GM19035 (cell line): ENCODE measurements around the gene HOXB9.

ENCODE experiments used
- ATAC-seq: cut with Tn5 transposase; IDR thresholded peaks from one replicate; pipeline ENCODE4 v1.9.1; 2021; ENCODE audit not compliant: unreplicated experiment

The HOXB9 gene

DNA sequence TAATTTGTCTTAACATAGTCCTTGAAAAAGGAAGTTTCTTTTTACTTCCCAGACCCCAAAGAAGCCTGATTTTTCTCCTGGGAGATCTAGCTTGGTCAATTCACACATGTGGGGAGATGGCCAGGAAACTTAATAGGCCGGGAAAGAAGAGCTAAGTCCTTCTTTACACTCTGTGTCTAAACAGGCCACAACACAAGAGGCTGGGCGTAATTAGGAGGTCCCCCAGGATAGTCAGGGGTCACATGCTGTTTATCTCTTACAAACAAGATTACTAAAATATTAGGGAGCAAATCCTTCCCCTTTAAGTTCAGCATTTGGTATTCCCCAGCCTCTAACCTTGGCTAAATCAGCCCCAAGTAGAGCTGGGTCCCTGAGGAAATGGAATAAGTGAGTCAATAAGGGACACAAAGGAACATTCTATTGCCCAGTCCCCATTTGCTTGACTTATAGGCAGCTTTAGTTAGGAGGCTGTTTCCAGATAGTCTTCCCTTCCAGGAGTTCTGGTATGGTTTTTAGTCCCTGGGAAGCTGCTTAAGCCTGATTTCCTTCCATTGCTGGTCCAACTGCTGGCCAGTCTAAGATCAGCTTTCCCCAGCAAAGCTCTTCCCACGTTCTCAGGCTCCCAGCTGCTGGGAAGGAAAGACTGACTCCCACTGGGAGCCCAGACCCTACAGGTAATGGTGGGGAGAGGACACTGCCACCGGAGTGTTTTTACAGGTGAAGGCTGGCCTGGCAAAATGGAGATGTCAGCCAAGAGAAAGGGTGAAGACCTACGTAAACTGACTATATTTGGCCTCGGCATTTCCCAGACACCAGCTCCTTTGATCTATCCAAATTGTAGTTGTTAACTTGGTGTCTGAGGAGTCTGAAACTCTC lies 14.1 kb upstream of the HOXB9 start:
- no peak for ATAC-seq

DNA sequence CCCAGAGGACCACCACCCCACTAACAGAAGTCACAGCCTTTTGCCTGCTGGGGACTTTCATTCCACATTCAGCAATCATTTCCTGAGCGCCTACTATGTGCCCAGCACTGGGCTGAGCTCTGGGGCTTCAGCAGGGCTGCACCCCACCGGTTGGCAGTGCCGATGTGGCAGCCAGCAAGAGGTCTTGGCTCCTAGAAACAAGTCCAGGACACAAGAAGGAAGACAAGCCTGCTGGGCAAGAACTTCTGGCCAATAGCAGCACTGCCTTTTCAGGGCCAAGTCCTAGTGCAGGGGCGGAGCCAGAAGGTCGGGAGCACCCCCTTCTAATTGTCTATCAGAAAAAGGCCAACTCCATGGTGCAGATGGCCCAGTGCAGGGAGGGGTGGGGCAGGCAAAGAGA lies 13.0 kb upstream of the HOXB9 start:
- ATAC-seq = no peak

DNA sequence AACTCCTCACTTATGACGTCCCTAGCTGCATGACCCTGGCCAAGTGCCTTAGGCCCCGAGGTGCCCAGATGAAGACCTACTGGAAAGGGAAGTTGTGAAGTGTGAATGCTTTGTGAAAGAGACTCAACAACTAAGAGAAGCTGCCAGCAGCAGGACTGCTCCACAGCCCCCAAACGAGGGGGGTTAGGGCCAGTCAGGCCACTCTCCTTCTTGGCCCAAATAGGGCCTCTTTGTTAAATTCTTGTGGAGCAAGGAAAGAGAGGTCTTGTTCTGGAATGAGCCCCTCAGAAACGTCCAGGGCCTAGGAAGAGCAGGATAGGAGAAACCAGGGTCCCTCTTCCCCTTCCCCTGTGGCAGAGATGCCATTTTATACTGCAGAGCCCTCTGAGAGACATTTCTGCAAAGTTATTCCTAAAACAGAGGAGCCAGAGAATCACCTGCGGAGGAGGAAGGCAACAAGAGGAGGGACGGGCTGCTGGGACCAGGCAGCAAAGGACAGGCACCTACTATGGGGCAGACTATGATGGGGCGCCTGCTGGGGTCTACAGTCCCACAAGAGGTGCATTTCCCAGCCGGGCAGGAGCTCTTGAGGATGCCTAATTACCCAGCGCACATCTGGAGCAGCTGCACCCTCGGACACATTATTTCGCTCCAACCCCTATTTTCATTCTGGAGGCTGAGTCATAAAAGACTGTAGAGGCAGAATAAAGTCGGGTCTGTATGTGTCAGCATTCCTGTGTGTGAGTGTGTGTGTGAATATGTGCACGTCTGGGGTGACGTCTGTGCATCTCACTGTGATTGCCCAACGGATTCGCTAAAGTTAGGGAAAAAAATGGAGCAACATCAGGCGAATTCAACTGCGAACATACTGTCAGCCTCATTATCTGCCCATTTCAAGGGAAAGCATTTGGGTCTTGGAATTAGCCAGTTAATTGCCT lies 11.4 kb upstream of the HOXB9 start:
- ATAC-seq = no peak

DNA sequence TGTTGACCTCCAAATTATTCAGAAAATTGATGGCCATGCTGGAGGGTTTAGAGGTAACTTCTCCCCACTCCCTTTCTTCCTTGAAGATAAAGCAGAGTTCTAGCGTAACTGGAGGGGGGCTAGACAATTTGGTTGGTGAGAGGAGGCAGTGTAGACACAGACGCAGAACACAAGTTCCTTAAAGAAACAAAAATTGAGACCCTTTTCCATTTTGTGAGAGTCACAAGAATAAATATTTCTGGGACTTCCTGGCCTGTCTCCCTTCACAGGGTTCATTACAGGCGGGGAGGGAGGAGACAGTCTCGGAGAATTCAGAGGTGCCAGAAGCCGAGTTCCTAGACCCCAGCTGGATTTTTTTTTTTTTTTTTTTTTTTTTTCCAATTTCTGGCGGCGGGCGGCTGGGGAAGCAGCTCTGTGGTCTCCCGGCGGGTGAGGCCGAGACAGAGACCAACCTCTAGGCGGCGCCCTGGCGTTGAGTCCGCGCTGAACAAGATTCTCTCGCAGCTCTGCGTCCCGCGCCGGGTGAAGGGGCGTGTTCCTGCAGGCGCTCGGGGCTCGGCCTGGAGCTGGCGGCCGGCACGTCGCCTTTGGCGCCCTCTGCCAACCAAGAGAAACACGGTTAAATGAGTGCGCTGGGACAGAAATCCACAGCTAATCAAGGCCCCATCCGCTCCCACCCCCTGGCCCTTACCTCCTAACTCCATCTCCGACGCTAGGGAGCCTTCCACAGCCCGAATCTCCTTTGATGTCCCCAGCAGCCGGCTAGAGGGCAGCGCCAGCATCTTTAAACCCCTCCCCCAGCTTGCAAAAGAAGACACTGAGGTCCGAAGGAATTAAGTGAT lies 10.2 kb upstream of the HOXB9 start:
- peak; percentile 70 for ATAC-seq

DNA sequence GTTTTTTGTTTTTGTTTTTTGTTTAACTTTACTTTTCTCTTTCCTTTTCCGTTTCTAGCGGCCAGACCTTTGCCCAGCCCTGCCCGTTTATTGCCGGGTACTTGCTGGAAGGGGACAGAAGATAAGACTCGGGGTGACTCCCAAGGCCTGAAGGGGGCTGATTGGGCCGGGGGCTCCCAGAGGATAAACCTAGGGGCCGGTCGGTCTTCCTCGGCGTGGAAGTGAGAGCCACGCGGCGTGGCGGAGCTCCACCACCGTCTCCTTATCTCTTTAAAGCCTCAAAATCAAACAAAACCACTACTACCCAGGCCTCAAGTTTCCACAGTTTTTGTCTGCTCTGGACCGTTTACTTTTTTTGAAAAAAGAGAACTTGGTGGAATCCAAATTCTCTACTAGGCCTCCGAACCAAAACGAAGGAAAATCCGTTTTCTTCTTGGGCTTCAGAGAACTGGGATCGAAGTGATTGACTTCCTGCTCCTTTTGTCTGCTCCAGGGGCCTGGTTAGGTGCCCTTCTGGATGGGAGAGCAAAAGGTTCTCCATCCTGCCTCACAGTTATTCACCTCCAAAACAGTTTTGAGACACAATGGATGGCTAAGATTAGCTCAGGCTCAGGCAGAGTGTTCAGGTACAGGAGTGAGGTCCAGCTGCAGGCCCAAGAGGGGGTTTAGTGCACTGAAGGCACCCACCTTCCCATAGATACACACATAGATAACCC lies 8.5 kb upstream of the HOXB9 start:
- ATAC-seq = no peak

DNA sequence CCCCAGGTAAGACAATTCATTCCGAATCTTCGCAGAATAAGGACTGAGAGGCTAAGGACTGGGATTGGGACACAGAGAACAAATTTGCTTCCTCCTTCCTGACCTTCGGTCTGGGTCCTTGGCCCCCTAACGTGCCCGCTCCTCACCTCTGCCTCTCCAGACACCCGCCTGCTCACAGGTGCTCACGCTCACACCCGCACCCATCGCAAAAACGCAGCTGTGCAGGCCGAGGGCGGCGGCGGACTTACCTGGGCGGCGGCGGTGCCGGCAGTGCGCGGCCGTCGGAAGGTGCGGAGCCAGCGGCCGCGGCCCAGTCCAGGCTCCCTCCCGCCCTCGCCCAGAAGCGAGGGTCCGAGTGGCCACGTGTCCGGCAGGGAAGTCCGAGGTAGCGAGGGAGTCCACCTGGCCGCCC lies 7.1 kb upstream of the HOXB9 start:
- ATAC-seq = no peak

DNA sequence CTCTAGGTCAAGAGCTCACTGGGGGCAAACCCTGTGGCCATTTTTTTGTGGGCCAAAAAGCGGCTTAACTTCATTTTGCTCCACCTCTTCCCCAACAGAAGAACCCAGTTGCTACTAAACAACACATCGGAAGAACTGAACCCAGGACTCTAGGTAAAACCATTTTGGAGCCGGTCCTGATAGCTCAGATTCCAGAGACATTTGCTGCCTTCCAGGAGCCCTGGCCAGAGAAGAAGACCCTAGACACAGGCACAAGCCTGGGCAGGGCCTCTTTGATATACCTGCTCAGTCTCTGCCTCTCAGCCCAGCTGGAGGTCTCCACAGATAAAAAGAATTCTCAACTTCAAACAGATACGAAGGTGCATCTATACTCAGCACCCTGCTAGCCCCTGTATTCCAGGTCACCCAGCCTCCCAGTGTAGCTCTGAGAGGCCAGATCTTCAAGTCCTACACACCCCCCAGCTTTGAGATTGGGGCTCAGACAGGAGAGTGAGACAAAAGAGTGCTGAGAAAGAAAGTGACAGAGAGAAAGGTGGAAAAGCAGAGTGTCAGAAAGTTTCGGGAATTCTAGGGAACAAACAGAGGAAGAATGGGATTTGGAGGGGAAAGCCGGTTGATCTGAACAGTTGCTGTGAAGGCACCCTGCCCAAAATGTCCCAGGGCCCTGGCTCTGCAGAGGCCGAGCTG lies 6.6 kb upstream of the HOXB9 start:
- no peak for ATAC-seq

DNA sequence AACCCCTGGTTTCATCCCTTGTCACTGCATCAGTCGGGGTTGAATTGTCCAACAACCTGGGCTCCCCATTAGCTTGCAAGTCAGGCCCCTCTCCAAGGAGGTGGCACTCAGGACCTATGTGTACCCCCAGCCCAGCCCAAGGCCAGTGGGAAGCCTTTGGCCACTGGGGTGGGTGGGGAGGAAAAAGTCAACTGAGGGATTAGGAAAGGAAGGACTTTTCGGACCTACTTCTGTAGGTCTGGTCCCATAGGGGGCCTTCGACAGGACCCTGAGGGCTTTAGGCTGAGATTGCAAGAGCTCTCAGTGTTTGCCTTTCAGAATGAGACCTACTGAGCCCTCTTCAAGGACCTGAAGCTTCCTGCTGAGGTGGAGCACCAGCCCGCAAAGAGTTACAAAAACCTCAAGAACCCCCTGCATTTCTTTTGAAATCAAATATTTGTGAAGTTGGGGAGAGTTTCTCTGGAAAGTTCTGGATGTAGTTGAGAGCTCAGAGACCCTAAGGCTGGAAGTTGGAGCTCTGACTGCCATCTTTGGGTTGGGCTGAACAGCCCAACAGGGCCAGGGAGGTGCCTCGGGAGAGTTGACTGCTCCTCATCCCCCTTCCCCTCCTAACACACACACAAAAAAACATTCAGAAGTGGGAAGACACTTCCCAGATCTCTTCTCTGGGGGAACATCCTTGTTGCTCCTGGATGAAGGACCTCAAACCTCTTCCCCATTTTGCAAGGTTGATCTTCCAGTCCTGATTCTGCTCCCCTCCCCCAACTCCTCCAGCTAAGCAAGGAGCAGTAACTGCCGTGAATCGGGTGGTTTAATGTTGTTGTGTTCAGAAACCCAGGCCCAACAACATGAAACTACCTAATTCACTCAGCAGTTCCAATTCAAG lies 5.8 kb upstream of the HOXB9 start:
- no peak for ATAC-seq

DNA sequence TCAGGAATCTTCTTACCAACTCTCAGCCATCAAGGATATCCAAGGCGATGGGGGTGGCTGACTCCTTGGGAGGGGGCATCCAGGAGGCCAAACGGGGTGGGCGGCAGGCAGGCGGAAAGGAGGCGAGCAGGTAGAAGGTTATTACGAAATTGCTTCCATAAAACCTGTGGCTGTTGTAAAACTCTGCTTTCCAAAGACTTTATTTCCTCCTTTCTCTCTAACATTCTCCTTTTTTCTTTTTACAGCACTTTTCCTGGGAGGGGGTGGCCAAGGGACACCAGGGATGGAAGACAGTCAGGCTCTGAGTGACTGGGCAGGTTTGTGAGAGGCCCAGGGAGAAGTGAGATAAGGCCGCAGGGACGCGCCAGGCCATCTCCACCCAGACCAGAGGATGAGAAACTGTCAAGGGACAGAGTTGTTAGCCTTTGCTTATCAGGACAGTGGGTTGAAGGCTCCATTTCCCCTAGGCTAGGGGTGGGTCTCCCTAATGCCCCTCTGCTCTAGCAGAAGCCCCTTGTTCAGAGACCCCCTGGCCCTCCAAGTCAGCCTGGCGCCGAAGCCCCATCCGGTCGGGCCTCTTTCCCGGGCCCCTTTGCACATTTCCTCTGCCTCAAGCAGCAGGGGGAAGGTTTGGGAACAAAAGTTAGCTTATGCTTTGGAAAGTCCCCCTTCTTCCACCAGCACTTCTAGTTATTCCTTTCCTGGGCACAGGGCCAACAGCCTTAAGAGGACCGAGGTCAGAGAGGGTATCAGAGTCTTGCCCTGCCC lies 5.0 kb upstream of the HOXB9 start:
- no peak for ATAC-seq

DNA sequence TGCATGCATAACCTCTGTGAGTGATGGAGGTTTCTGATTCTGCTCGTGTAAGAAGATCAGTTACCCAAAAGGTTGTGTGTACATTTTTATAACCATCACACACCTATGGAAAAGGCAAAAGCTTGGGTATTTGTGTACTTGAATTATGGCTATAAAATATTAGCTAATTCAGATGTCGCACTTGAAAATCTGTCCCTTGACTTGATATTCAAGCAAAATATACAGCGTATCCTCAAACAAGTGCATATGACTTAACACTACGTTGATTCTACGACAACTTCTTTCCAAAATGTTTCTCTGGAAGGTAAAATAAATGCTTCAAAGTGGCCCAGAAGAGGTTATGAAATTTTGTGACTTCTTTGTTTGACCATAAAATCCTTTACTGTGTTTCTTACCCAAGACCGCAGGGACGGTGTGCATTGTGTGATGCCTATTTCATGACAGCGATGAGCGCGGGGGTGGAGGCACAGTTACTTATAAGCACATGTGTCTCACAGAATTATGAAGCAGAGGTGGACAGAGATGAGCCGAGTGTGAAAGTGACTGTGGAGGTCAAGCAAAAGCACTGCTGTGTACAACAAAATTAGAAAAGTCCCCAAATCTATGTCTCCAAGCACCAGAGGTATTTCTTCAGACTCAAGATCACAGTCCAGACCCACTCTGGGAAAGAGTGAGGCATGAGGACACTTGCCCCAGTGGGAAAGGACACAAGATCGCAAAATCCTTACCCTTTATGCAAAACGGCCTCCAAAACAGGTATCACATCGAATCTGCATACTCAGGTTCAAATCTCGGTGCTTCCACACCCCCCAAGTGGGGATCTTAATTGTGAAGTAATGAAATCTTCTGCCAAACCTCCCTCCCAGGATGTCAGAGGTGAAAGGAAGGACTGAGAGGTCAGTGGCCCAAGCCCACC lies 4.1 kb upstream of the HOXB9 start:
- no peak for ATAC-seq

DNA sequence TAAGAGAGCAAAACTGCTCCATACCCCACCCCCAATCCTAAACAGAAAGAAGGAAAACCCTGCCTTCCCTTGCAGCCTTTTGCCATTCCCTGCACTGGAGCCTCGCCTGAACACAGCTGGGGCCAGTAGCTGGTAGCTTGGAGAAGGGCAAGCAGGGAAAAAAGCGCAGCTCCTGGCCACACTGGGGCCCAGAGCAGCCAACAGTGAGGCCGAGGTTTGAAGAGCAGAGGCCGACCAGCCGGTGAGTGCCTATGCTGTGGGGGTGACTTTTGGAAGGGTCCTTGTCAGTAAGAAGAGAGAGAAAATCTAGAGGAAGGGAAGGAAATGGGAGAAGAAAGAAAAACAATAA lies 3.2 kb upstream of the HOXB9 start:
- no peak for ATAC-seq

DNA sequence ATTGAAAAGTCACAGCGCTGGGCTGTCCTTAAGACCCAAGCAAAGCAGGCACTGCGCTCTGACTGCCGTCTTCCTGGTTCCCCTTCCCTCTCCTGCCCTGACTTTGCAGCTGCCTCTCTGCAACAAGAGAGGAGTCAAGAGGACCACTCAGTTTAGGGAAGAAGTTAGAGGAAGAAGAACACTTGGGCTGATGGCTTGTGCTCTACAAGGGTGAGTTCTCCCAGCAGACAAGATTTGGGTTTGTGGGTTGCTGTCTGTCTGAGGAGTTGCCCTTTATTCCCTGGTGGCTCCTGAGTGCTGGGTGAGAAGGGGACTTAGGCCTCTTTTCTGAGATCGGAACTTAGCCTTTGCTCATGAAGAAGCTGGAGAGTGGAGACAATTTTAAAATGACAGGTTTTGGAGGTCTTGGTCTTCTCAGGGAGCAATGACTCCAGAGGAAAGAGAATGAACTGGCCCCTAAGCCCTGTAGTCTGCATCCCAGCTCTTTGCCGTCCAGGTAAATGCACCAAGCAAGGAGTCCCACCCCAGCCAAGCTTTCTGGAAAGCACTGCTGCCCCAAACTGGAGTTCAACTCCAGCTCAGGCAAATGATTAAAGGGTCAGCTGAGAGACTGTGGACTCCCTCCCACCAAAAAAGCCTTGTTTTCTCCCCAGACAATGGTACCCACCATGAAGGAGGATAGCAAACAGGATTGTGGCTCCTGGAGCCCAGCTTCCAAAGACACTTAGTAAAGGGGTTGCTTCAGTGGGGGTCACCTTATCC lies 2.7 kb upstream of the HOXB9 start:
- no peak for ATAC-seq

DNA sequence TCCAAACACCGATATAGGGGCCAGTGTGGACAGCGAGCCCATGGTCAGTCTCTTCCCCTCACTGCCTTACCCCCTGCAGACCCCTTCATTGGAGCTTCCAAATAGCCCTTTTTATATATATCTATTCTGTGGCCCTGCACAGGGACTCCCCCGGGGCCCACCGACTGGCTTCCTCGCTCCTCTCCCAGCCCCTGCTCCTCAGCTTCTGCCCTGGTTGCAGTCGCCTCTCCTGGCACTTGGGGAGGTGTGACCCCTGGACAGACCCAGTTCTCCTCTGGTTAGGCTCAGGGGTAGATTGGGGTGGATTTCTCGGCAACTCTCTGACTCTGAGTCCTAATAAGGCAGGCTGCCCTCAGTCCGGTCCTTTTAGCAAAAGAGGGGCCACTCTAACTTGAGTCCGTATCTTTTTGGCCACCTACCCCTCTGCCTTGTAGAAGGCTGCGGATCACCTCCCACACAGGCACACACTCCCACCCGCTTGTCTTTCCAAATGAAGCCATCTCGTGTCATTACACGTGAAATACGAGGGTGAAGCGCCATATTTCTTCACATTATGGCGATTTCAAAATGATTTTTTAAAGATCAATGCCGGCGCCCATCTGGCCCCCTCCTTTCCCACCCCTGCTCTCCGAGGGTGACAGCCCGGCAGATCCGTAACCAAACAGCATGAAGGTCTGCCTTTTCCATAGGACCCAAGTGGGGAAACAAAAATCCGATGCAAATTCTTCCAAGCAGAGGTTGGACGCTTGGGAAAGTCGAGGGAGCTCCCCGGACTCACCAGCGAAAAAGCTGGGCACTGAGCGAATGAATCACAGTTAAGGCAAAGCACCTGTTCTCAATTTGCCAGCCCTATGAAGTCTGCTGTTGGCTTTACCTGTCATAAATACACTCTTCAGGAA lies 1.7 kb upstream of the HOXB9 start:
- ATAC-seq = no peak

DNA sequence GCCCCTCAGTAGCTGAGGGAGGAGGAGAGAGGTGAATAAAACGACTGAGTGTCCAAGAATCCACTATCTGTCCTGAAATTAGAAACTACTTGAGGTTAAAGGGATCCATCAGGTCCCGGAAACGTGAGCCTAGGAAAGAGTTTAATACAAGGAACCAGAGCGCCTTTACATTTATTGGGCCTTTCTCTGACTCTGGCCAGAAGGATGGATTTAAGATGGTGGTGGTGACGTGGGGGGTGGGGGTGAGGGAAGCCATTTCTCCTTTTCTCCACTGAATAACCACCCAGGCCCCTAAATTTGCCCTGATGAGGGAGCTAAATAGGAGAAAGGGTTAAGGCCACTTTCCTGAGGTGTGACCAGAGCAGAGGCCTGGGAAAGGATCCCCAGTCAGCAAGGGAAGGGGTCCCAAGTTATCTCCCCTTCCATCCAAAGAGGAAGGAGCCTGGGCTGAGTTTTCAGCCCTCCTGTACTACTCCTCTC lies 1.0 kb upstream of the HOXB9 start:
- ATAC-seq = no peak

DNA sequence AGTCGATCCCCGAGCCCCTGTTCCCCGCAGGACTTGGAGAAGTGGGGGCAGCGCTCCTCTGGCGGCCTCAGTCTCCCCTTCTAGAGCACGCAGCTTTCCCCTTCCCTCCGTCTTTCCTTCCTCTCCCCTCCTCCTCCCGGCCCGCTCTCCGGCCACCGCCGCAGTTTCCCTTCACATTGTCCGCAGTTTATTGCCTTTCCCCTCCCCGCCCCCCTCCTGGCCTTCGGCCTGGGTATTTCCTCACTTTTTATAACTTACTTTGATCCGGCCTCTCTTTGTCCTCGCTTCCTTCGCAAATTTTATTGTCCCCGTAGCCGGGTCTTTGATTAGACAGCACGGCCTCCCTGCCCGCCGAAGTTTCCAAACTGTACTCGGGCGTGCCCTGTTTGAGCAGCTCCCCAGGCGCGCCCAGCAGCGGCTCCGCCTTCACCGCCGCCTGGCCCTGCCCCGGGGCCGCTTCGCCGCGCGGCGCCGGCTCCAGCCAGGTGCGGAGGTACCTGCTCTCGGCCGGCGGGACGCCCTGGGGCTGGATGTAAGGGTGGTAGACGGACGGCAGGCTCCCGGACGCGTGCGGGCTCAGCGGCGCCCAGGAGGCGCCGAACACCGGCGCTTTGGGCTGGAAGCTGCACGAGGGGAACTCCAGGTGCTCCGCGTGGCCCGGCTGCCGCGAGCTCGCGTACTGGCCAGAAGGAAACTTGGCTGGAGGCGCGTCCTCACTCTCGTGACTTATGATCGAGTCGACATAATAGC lies 488 bp downstream of the HOXB9 start:
- no peak for ATAC-seq
